Nucleus accumbens (tissue), 56 donors: ENCODE results near the gene OR5A1.
"Not testable (repeated sequence)": the region's sequence is repeated elsewhere in the genome, so short reads cannot be mapped to it uniquely, and the experiment has no call there.

Experiments
- DNase-seq, 56 donors: peaks; one replicate each; lab custom pipeline; 2025; lab: John Stamatoyannopoulos, UW

Gene OR5A1

GRCh38 chr11:59436169-59436568, at the start of gene OR5A1:
TSS of gene OR5A1 (plus strand) at chr11:59436469. CDS start at chr11:59443169, 6,700 bp downstream.
- no peak for DNase-seq

GRCh38 chr11:59394186-59394585, 42.1 kb upstream of the OR5A1 start:
- DNase-seq = no peak

- DNase-seq = no peak
Measured at GRCh38 chr11:59400461-59401261, 35.6 kb upstream of the OR5A1 start.

GRCh38 chr11:59401262-59401552, 35.1 kb upstream of the OR5A1 start:
- DNase-seq = no peak

GRCh38 chr11:59403546-59403945, 32.7 kb upstream of the OR5A1 start:
- DNase-seq = no peak

- DNase-seq = no peak
Measured at GRCh38 chr11:59413646-59414045, 22.6 kb upstream of the OR5A1 start.

GRCh38 chr11:59415111-59415510, 21.2 kb upstream of the OR5A1 start:
- DNase-seq = no peak

GRCh38 chr11:59416613-59417012, 19.7 kb upstream of the OR5A1 start:
- DNase-seq = no peak

- no peak for DNase-seq
Measured at GRCh38 chr11:59417023-59417422, 19.2 kb upstream of the OR5A1 start.

GRCh38 chr11:59418156-59418555, 18.1 kb upstream of the OR5A1 start:
- no peak for DNase-seq

GRCh38 chr11:59423835-59424234, 12.4 kb upstream of the OR5A1 start:
- DNase-seq = no peak

- DNase-seq = no peak
Measured at GRCh38 chr11:59425131-59425530, 11.1 kb upstream of the OR5A1 start.

- DNase-seq = no peak
Measured at GRCh38 chr11:59426361-59427067, 9.8 kb upstream of the OR5A1 start, which contains the start of gene OR5A2. TSS of gene OR5A2 (minus strand) at chr11:59426413. CDS start at chr11:59422953, 3,460 bp downstream.

GRCh38 chr11:59427068-59427382, 9.2 kb upstream of the OR5A1 start:
- no peak for DNase-seq

- no peak for DNase-seq
Measured at GRCh38 chr11:59429924-59430516, 6.2 kb upstream of the OR5A1 start.

GRCh38 chr11:59437770-59438169, 1.5 kb downstream of the OR5A1 start:
- no peak for DNase-seq

- DNase-seq = not testable (repeated sequence)
Measured at GRCh38 chr11:59445624-59446023, 9.4 kb downstream of the OR5A1 start.

- no peak for DNase-seq
Measured at GRCh38 chr11:59448484-59448883, 12.2 kb downstream of the OR5A1 start.

GRCh38 chr11:59456661-59457060, 20.4 kb downstream of the OR5A1 start, which contains the start of gene OR4D6:
TSS of gene OR4D6 (plus strand) at chr11:59456961. CDS start at chr11:59456961, 0 bp downstream.
- no peak for DNase-seq

GRCh38 chr11:59459916-59460315, 23.6 kb downstream of the OR5A1 start:
- no peak for DNase-seq

GRCh38 chr11:59463190-59463641, 26.9 kb downstream of the OR5A1 start:
- DNase-seq = no peak

- no peak for DNase-seq
Measured at GRCh38 chr11:59473015-59473414, 36.7 kb downstream of the OR5A1 start, which contains the start of gene OR4D10. TSS of gene OR4D10 (plus strand) at chr11:59473315. CDS start at chr11:59477430, 4,115 bp downstream.
